RPMI7951 (cell line): Measurements from ENCODE around the gene DLX6. TPM values are rescaled to one million over a fixed set of nuclear protein-coding genes. Genes with fewer than 3 reads are reported as not detected.
"Not testable (repeated sequence)": the region's sequence is repeated elsewhere in the genome, so short reads cannot be mapped to it uniquely, and the experiment has no call there.

Experiments
- DNase-seq: peaks from one replicate; pipeline ENCODE4 v3.0.0-alpha.2; 2012; ENCODE audit warnings: low read depth
- total RNA-seq: library from RNA; depleted of rRNA; stranded (reverse); fragments of >200 nt; shearing (Covaris generic); gene quantifications from 2 replicates; pipeline ENCODE4 v1.2.3, GENCODE V29; 2014; rRNA removed

Gene DLX6
- total RNA-seq, 1 experiment from 2014 or later = 1.2 TPM

- no peak for DNase-seq
Measured at GRCh38 chr7:97021747-97022490, 16.6 kb downstream of the DLX6 start.

GRCh38 chr7:97022491-97023306 is 17.3 kb downstream of the DLX6 start:
- no peak for DNase-seq

GRCh38 chr7:97024209-97025129 is 19.1 kb downstream of the DLX6 start, which contains the start of gene DLX5:
Gene DLX5 (minus strand): TSS chr7:97024831. CDS start chr7:97024623, 208 bp downstream.
- peak; percentile 43 for DNase-seq

- no peak for DNase-seq
Measured at GRCh38 chr7:97025130-97025499, 19.8 kb downstream of the DLX6 start.

- no peak for DNase-seq
Measured at GRCh38 chr7:97025983-97026714, 20.8 kb downstream of the DLX6 start.

GRCh38 chr7:97026715-97027426 is 21.5 kb downstream of the DLX6 start:
- DNase-seq = no peak

GRCh38 chr7:97027427-97028234 is 22.3 kb downstream of the DLX6 start:
- peak; percentile 75 for DNase-seq

GRCh38 chr7:97034213-97034852 is 29.0 kb downstream of the DLX6 start:
- not testable (repeated sequence) for DNase-seq

GRCh38 chr7:97039374-97040065 is 34.2 kb downstream of the DLX6 start:
- DNase-seq = no peak

- DNase-seq = no peak
Measured at GRCh38 chr7:97043281-97043680, 37.9 kb downstream of the DLX6 start.

Other genes with a start within 250 kb of the DLX6 start
- 0.48 and 0.59 TPM in 2 replicates for gene DLX5, start 19.3 kb downstream of the DLX6 start, total RNA-seq
- 43.3 and 46.5 TPM in 2 replicates for gene SDHAF3, start 112.1 kb downstream of the DLX6 start, total RNA-seq